Renal cortical epithelial cell (primary cell): Measurements from ENCODE around the gene TTC7B. TPM values are rescaled to one million over a fixed set of nuclear protein-coding genes. Genes with fewer than 3 reads are reported as not detected.
A peak's percentile ranks its signal among the peaks of the same experiment; 100 is the strongest.

Source experiments
- DNase-seq: peaks from one replicate; pipeline ENCODE4 v3.0.0-alpha.2; 2011; ENCODE audit warnings: low read depth
- total RNA-seq: library from RNA; depleted of rRNA; stranded (reverse); fragments of >200 nt; gene quantifications from 2 replicates; pipeline ENCODE4 v1.2.3, GENCODE V29; 2014

Gene TTC7B
- total RNA-seq, 1 donor from 2014 or later, result 27.1 TPM

DNA sequence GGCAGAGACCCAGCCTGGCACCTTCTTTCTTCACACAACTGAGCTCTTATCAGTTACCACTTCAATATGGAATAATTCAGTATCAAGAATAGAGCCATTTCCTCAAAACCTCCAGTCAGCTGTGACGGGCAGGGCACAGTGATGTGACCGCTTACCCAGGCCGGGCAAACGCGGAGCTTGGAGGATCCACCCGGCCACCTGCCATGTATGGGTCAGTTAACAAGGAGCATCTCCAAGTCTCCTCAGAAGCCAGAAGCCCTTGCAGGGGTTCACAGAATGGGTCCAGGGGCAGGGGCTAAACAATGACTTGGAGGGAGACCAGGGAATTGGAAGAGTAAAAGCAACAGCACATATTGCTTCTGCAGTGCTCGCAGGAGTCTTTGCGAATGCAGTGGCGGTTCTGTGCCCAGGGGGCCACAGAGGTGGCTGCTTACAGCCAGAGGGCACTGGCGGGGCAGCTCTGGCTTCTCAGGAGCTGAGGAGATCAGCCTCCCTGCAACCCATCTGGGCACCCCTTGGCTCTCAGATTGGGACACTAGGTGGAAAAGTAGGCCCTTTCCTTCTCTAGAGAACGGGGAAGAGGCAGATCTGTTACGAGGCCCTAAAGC is 257.1 kb downstream of the TTC7B start:
- no peak for DNase-seq

DNA sequence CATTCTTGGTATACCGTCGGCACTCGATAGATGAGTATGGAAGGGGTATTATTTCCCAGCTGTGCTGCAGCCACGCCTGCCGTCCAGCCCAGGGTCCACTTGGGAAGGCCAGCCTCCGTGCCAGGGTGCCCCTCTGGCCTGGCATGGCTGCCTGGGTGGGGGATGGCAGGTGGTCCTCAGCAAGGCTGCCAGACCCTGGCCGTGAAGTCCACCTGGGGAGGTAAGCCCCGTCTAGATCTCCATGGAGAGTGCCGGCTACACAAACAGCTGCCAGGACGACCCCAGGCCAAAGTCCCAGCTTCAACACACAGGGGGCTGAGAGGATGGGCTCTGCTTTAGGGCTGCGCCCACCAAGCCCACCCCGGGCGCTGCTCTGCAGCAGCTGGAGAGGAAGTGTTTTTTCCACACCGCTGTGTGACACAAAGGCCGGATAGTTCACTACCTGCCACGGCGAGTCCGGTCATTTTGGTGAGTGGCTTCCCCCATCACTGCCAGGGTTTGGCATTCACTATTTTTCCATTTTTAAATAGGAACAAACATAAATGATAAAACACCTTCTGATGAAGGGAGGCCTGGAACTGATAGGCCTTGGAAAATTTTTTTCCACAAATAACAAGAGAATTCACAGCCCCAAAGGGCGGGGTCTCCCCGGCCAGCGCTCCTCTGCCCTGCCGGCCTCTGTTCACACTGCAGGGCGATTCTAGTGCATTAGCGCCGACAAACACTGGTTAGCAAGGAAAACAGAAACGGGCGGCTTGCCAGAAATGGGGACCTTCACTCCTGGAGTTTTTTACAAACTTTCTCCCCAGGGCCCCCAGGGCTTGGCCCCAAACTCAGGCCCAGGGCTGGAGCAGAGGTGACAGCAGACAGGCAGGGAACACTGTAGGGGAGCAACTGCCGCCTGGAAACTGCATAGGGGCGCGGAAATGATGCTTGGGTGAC is 257.9 kb downstream of the TTC7B start:
- DNase-seq, result no peak

GRCh38 chr14:90557516-90557915 is 258.7 kb downstream of the TTC7B start:
- no peak for DNase-seq

DNA sequence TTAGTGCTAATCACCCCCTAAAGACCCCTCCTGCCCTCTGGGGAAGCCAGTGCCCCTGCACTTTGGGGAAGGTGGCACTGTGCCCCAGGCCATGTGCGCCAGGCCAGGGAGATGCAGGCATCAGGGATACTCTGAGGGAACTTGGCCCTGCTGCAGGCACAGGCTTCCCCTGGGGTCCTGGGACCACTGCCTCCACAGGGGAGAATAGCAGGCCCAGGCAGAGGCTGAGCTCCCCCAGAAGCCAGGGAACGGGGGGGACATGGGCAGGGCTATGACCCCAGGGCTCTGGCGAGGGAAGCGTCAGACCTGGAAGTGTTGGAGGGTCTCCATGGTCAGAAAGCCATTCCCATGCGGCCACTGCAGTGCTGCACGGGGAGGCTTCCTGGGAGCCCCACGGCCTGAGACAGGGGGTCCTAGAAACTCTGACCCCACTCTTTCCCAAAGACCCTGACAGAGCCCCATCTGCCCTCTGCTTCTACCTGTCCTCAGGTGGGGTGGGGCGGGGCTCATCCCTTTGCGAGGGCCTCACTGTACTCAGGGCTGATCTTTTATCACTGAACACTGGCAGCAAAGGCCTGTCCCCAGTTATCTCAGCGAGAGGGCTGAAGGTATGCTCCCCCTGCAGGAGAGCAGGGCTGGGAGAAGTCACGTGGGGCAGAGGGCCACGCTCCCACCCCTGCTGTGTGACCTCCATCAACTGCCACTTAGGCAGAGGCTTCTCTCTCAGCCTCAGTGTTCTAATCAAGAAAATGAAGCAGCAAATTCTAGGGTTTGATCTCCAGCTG is 259.4 kb downstream of the TTC7B start:
- no peak for DNase-seq

DNA sequence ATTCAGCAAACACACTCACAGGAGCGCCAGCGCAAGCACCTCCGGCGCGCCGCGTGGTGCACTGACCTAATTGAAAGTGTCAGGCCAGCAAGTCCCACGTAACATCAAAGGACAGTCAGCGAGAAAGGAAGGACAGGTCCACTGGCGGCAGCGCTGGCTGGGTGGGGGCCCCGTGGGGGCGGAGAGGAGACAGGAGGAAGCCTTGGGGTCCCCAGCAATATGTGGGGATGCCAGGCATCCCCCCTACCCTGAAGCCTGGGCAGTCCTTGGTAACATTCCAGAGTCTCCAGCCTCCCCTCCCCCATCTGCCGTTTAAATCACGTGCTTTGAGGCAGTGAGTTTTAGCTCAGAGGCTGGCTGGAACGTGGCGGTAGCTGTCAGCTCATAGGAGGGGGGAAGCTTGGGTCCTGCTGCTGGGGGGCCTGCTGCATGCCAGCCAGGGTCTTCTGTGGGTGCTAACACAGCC is 260.2 kb downstream of the TTC7B start:
- DNase-seq, result peak; percentile 15

DNA sequence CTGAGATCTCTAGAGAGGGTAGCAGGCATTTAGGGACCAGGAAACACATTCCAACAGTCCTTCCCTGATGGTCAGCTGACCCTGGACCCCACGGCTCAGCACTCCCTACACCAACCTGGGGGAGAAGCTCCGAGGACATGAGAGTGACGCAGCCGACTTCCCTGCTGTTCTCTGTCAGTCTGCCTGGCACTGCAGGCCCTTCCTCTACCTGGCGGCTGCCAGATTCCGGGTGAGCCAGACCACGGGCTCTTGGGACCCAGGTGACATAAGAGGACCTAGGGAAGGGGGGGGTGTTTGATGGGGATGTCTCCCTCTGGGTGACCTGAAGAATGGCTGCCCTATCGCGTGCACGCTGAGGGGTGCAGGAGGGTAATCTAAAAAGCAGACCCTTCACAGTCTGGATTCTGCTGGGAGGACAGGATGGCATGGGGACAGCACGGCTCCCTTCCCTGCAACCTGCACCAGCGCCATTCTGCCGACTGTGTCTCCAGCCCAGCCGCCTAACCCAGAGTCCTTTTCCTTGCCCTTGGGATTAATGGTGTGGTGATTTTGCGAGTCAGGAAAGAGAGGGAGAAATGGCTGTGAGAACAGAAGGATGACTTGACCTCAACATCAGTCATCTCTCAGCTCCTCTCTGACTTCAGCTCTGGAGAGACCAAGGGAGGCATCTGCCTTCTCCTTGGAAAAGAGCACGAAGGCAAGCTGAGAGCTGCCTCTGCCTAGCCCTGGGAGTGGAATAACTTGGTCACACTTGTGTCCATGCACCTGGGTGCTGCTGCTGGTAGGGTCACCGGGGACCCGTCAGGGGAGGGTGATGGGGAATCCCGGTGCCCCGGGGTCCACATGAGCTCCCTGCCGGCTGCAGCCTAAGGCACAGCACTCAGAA is 260.9 kb downstream of the TTC7B start:
- DNase-seq, result no peak

- no peak for DNase-seq
Measured at GRCh38 chr14:90554341-90554740, 261.9 kb downstream of the TTC7B start.

DNA sequence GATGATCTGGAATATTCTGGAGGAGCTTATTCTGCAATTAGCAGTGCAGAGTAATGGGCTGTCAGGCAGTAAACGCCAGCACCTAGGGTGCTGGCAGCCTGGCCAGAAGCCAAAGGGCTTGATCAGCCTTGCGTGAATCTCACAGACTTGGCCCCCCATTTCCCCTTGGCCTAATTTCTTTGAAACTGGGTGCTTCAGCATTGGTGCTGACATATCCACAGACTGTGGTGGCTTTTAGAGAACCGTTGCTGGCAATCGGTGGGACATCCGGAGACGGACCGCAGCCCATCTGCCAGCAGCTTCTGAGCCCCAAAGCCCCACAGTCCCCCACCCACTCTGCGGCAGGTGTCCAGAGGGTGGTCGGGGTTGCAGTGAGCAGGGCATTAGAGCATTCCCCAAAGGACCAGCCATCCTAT is 262.3 kb downstream of the TTC7B start:
- no peak for DNase-seq

DNA sequence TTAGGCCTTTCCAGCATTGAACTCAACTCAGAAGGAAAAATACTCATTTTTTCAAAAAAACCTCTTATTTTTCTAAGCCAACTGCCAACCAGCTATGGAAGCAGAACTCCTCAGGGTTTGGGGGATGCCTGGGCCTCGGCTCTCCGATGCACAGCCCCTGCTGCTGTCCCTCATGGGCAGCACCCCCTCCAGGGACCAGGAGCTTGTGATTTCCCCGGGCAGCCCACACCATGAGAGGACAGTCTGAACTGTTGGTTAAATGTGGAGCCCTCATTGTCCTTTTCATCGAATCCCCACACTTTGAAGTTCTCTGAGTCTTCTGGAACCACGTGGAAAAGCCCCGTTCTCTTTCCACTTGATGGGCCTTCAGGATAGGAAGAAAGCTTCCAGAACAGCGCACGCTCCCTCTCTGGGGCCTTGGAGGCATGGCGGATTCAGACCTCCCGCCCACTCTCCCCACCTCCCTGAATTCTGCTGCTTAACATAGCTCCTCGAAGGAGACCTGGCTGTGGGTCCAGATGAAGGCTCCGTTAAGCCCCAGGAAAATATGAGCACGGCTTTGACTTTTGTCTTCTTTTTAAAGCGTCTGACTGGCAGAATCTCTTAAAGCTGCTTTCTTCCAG is 262.8 kb downstream of the TTC7B start:
- no peak for DNase-seq

DNA sequence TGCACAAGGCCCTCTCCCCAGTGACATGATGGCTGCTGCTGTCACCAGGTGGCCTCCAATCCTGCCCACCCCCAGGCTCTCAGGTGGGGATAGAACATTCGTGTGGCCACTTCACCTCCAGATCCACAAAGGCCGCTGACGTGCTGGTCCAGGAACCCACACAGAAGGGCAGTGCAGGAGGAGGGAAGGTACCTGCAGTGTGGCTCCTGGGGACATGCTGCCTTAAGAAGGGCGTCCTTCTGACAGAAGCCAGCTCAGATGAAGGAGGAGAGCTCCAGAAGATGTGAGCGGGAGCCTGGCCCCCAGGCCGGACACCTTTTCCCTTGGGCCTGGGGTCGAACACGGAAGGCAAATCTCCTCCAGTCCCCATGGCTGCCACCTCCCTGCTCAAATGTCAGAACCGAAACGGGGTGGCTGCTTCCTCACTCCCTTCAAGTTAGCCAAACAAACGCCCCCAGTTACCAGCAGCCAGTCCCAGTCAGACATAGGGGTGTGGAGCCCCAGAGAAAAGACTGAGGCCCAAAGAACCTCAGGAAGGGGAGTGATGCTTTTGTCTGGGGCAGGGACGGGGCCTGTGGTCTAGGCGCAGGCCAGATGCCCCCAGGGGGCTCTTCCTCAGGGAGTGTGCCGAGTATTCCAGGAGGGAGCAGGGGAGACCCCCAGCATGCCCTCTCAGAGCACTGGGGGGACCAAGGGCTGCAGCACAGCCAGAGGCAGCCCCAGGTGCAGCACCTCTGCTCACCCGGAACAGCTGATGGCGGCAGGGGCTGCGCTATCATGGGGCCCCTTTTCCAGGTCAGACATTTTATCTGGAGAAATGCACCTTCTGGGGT is 263.5 kb downstream of the TTC7B start:
- DNase-seq, result no peak

GRCh38 chr14:90551733-90552464 is 264.3 kb downstream of the TTC7B start:
- no peak for DNase-seq

DNA sequence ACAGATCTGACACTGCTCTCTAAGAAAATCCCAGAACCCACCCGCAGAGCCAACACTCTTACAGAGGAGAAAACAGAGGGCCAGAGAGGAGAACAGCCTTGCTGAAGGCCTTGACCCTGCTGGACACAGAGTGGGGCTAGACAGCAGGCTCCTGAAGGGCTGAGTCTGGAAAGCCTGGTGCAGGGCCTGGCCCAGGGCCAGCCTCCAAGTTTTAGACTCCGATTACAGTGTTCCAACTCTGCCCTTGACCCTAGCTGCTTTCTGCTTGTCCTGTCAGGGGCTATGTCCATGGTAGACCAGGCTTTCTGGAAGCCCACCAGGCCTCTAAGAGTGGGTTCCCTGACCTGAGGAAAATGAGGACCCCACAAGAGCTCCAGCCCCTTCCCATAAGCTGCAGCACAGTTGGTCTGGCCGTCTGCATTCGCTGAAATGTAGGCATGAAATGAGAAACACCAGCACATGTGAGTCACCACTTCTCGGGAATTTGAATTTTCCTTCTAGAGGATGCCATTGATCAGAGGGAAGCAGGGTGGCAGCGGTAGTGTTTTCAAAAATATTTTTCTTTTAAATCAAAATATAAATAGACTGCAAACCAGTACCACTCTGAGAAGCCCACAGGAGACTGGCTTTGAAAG is 265.0 kb downstream of the TTC7B start:
- DNase-seq, result no peak

- no peak for DNase-seq
Measured at GRCh38 chr14:90549794-90550641, 266.2 kb downstream of the TTC7B start.

DNA sequence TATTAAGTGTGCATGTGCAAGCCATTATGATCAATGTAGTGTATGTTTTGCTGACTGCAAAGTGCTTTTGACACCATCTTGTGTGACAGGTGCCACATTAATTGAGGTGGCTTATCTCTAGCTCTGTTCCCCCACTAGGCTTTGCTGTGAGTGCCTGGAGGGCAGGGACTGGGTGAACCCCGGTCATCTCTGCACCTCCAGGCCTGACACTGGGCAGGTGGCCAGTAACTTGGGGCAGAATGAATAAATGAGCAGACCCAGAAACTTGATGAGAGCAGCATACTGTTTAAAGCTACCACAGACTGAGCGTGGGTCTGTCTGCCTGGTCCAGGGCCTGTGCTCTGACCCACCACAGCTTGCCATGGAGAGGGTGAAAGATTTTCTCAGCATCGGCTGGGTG is 267.8 kb downstream of the TTC7B start:
- DNase-seq, result no peak

GRCh38 chr14:90547968-90548367 is 268.3 kb downstream of the TTC7B start:
- no peak for DNase-seq

GRCh38 chr14:90547250-90547649 is 269.0 kb downstream of the TTC7B start:
- no peak for DNase-seq

- no peak for DNase-seq
Measured at GRCh38 chr14:90546767-90547166, 269.5 kb downstream of the TTC7B start.
